Fibroblast of the conjunctiva (primary cell): ENCODE measurements around the gene CDK18.

Source experiments
- DNase-seq: peaks from one replicate; pipeline ENCODE4 v3.0.0-alpha.2; 2010; ENCODE audit warnings: low read depth

Gene CDK18

DNA sequence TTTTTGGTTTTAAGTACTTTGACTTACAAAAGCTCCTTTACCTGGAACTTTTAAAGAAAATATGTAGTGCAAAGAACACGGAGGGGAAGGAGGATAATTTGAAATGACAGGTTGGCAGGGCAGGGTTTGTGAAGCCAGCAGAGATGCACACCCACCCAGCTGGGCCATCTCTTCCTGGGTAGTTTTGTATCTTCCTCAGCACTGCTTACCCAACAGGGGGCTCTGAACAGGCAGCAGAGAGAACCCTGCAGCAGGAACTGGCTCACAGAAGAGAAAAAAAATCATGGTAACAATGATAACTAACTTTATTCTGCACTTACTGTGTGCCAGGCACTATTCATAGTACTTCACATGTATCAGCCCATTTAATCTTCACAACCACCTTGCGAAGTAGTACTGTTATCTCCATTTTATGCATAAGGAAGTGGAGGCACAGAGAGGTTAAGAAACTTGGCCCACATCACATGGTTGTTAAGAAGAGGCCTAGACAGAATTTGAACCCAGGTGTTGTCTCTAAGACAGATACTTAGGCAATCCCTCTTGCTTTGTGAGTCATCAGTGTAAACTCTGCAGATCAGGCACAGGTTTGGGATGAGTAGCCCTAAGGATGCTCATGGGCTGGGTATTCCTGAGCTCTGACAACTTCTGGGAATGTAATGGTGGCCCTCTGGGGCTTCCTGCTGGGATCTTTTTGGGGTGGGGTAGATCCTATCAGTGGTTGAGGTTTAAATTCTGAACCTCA is 66.5 kb downstream of the CDK18 start:
- no peak for DNase-seq

- no peak for DNase-seq
Measured at GRCh38 chr1:205571747-205572146, 67.3 kb downstream of the CDK18 start.

DNA sequence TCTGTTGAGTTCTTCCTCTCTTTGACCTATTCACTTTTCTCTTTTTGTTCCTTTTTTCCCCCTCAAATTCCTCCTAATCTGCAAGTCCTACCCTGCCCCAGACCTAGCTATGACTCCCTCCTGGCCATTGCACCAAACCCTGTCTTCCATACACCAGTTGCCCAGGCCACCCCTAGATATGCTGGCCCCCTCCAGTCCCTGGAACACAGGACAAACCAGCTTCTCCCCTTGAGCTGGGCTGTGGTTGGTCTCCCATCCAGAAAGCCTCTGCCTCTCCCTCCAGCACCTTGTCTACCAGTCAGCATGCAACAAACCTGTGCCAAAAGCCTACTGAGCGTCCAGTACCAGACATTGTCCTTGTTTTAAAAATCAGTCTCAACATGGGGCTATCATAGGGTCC is 68.0 kb downstream of the CDK18 start:
- no peak for DNase-seq

DNA sequence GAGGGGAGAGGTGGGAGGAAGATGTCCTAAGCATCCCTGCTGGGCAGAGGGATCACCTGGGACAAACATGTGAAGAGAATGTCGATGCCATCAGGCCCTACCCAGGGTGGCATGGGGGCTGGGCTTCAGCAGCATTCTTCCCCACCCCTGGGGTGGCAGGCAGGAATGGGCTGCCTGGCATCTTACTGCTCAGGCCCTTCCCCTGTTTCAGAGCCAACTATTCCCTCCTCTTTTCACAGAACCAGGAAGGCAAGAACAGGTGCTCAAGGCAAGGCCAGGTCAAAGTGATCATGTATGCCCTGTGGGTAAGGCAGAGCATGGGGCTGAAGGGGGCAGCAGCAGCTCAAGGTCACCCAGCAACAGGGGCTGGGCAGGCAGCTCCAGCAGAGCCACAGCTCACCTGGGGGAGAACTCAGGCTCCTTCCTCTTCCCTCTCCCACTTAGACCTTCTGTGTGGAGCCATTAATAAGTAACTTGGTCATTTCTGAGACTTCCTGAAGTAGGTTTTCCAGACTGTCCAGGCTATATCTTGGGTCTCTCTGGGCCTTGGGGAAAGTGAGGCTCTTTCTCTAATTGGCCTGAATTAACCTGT is 70.9 kb downstream of the CDK18 start:
- no peak for DNase-seq

- DNase-seq = no peak
Measured at GRCh38 chr1:205576011-205576410, 71.5 kb downstream of the CDK18 start.

DNA sequence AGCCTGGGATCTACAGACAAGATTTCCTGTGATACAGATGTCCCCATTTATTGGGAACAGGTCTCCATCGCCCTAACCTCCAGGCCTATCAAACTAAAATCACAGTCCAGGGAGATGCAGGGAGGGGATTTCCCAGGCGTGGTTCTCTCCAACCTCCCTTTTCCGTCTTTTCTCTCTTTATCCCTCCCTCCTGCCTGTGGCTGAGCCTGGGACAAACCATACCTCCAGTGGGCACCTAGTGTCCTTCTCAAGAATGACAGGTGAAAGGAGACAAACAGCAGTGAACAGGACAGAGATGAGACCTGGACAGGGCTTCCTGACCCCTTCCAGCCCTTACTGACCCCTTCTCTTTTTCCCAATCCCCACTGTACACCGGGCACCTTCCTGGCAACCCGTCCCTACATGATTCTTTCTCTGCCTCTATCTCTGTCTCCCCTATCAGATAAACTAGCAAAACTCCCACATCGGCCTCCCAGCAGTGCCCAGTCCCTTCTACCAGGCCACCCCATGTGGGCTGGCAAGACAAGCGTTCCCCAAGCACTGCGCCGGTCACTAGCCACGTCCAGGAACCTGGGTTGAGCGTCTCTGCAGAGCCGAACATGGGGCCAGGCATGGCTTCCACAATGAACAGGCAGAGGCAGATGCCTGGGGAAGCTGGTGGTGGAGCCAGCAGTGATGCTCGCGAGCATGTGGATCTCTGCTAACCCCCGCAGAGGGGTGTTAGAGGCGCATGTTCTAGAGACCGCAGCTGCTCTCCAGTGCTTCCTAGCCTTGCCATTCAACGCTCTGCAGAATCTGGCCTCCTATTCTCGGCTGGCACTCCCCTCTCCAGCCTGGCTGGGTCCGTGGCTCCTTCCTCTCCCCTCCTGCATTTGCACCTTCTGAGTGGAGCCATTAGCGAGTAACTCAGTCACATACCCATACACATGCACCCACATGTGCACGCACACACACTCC is 72.6 kb downstream of the CDK18 start:
- DNase-seq = no peak

- no peak for DNase-seq
Measured at GRCh38 chr1:205577874-205578658, 73.6 kb downstream of the CDK18 start.

DNA sequence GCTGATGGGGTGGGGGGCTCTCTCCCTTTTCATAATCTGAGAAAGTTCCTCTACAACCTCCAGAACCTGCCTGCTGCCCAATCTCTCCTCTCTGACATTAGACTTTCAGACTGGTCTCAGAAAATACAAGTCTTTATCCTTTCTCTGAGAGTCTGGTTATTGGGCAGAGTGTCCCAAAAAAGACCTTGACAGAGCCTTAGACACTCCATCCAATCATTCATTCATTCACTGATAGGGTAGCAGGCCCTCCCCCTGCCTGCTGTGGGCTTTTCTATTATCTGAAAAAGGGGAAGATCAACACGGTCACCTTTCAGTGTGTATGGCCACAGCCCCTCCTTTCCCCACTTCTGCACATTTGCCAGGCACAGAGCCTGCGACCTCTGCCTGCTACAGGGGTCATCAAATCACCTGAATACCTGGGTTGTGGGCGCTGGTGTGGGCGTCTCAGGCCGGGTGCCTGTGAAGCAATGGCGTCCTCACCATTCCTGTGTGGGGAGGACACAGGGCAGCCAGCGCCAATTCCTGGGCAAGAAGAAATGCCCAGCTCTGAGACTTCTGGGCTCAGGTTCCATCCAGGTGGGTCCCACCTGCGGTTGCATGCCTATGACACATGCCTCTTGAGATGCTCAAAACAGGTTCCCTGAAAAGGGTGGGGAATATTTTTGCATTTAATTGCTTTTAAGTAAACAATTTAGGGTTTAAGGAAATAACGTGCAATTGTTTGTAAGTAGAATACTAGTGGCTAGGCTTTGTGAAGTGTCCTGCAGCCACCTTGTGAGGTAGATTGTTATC is 74.5 kb downstream of the CDK18 start:
- DNase-seq = no peak

- DNase-seq = no peak
Measured at GRCh38 chr1:205579711-205580110, 75.2 kb downstream of the CDK18 start.

DNA sequence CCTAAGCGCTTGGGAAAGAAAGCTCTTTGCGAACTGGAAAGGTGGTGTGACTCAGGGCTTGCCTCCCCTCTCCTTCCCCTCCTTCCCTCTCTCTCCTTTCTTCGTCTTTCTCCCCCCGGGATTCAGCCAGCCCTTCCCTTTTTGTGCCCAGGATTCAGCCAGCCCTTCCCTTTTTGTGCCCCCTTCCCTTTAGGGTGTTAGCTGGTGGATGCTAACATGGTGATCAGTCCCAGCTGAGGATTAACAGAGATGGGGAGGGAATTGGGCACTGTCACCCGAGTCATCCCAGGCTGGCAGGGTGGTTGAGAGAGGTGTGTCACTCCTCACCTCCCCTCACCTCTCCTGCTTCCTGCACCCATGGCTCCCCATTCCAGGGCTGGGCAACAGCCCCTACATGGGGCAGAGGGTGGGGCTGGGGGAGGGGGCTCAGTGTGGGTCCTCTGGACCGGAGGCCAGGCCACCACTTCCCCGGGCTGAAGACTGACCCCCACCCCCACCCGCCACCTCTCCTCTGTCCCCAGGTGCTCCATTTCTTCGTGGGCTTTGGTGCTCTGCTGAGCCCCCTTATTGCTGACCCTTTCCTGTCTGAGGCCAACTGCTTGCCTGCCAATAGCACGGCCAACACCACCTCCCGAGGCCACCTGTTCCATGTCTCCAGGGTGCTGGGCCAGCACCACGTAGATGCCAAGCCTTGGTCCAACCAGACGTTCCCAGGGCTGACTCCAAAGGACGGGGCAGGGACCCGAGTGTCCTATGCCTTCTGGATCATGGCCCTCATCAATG is 75.9 kb downstream of the CDK18 start:
- no peak for DNase-seq

GRCh38 chr1:205580923-205581180 is 76.4 kb downstream of the CDK18 start:
- no peak for DNase-seq

- DNase-seq = no peak
Measured at GRCh38 chr1:205581321-205581980, 77.0 kb downstream of the CDK18 start.

GRCh38 chr1:205582046-205582445 is 77.6 kb downstream of the CDK18 start:
- no peak for DNase-seq
